ENCODE results near the gene DENND2A.

- TF ChIP-seq POLR2AphosphoS5 (IDR thresholded peaks at IDR 0.05; ENCODE audit: low read depth, low read length), result no peak
- no peak for TF ChIP-seq POLR2A (IDR thresholded peaks at IDR 0.05; ENCODE audit: low read depth, low read length)
- no peak for TF ChIP-seq TAF1 (IDR thresholded peaks at IDR 0.05; ENCODE audit: low read depth, low read length)
- no peak for TF ChIP-seq SPI1 (IDR thresholded peaks at IDR 0.05; ENCODE audit: low read depth, low read length)
These were observed 33.1 kb downstream of the DENND2A start for GRCh38 chr7:140607441-140607989.
